Mesendoderm (in vitro differentiated cells): ENCODE results near the gene SCN1B.
A peak's percentile ranks its signal among the peaks of the same experiment; 100 is the strongest.

ENCODE experiments used
- DNase-seq: peaks from one replicate; pipeline ENCODE4 v3.0.0; 2013
- H2AK5ac ChIP-seq: 2 replicates; pipeline ENCODE4 v1.6.1; 2013; ENCODE audit warnings: low read length, inconsistent platforms
- H2BK120ac ChIP-seq: 2 replicates; pipeline ENCODE4 v1.6.1; 2013; ENCODE audit warnings: low read depth, mild to moderate bottlenecking, low read length, moderate library complexity, mixed read lengths
- H2BK15ac ChIP-seq: replicated peaks from 2 replicates; pipeline ENCODE4 v1.6.1; 2013; ENCODE audit warnings: low read depth, mild to moderate bottlenecking, moderate library complexity
- H2BK5ac ChIP-seq: 2 replicates; pipeline ENCODE4 v1.6.1; 2013; ENCODE audit warnings: low read length, inconsistent platforms
- H3K18ac ChIP-seq: 2 replicates; pipeline ENCODE4 v1.6.1; 2013; ENCODE audit warnings: mild to moderate bottlenecking, low read length, mixed read lengths
- H3K23ac ChIP-seq: one replicate; pipeline ENCODE4 v1.6.1; 2013; ENCODE audit warnings: low read length
- H3K27ac ChIP-seq: 2 replicates; pipeline ENCODE4 v1.5.1; 2013; ENCODE audit warnings: low read depth, mild to moderate bottlenecking, inconsistent platforms, low read length, moderate library complexity
- H3K27me3 ChIP-seq: 2 replicates; pipeline ENCODE4 v1.6.1; 2013; ENCODE audit warnings: low read length, control low read depth, mild to moderate bottlenecking, inconsistent platforms; ENCODE audit not compliant: insufficient read depth, poor library complexity
- H3K36me3 ChIP-seq: 2 replicates; pipeline ENCODE4 v1.6.1; 2013; ENCODE audit warnings: low read length, inconsistent platforms; ENCODE audit not compliant: control insufficient read depth, insufficient read depth
- H3K4ac ChIP-seq: one replicate; pipeline ENCODE4 v1.6.1; 2013; ENCODE audit warnings: low read depth, mild to moderate bottlenecking, low read length, moderate library complexity
- H3K4me1 ChIP-seq: 2 replicates; pipeline ENCODE4 v1.6.1; 2013; ENCODE audit warnings: low read depth, low read length, inconsistent platforms; ENCODE audit not compliant: control insufficient read depth
- H3K4me2 ChIP-seq: 2 replicates; pipeline ENCODE4 v1.6.1; 2013; ENCODE audit warnings: low read length
- H3K4me3 ChIP-seq: 2 replicates; pipeline ENCODE4 v1.5.1; 2013; ENCODE audit warnings: mild to moderate bottlenecking, low read length
- H3K56ac ChIP-seq: one replicate; pipeline ENCODE4 v1.6.1; 2013; ENCODE audit warnings: low read length
- H3K79me1 ChIP-seq: 2 replicates; pipeline ENCODE4 v1.6.1; 2013; ENCODE audit warnings: low read length, inconsistent platforms
- H3K79me2 ChIP-seq: 2 replicates; pipeline ENCODE4 v1.6.1; 2013; ENCODE audit warnings: mild to moderate bottlenecking, low read length; ENCODE audit not compliant: control insufficient read depth, insufficient read depth
- H3K9ac ChIP-seq: 2 replicates; pipeline ENCODE4 v1.6.1; 2013; ENCODE audit warnings: low read length, inconsistent platforms
- H4K5ac ChIP-seq: one replicate; pipeline ENCODE4 v1.6.1; 2013; ENCODE audit warnings: low read length
- H4K8ac ChIP-seq: one replicate; pipeline ENCODE4 v1.6.1; 2013; ENCODE audit warnings: low read depth, mild to moderate bottlenecking, control low read depth, low read length, moderate library complexity
- WGBS: extraction: QIAGEN DNeasy Blood & Tissue Kit; methylation state at CpG from one replicate; pipeline ENCODE4 v1.1.7; 2013; ENCODE audit warnings: low lambda C conversion rate, missing lambda C conversion rate; ENCODE audit not compliant: insufficient coverage; ENCODE audit errors: extremely low coverage; 5-methylcytosine and 5-hydroxymethylcytosine counted together

The SCN1B gene

DNA sequence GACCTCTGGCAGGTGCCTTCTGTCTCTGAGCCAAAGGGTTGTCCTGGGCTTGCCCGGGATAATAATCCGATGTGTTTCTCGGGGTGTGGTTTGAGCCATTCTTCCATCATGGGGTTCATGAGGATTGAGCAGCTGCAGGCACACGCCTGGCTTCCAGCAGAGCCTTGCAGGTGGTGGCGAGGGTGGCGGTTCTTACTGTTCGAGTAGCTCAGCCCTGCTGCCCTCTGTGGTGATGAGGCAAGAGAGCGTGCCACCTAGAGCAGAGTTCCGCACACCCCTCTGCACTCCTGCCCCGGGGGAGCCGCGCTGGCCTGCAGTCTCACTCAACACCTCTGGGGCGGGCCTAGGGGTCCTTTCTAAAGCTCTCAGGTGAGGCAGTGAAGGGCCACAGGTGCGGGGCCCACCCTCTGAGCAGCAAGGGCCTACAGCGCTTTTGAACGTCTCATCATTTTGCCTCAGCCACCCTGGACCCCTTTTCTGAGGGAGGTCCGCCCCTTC is 3.8 kb downstream of the SCN1B start:
- Histone ChIP-seq H3K18ac (no peak overlapping the region), H3K36me3 (no peaks in the 10 kb centered on the region), H3K23ac (no peak overlapping the region), H3K79me2 (no peaks in the 10 kb centered on the region), H3K56ac (no peak overlapping the region), H3K4me2 (no peak overlapping the region), H3K9ac (no peak overlapping the region), H3K27me3 (no peaks in the 10 kb centered on the region), H3K79me1 (no peaks in the 10 kb centered on the region), H2AK5ac (no peak overlapping the region), H3K27ac (no peak overlapping the region), H2BK5ac (no peak overlapping the region), H2BK120ac (no peak overlapping the region), H3K4ac (no peak overlapping the region), H4K5ac (no peak overlapping the region), H2BK15ac (no peak overlapping the region), H3K4me3 (no peak overlapping the region), H3K4me1 (no peaks in the 10 kb centered on the region), H4K8ac (no peak overlapping the region)
- no peak for DNase-seq
- no CpG with 5 or more reads among the region's 17 CpGs for WGBS

DNA sequence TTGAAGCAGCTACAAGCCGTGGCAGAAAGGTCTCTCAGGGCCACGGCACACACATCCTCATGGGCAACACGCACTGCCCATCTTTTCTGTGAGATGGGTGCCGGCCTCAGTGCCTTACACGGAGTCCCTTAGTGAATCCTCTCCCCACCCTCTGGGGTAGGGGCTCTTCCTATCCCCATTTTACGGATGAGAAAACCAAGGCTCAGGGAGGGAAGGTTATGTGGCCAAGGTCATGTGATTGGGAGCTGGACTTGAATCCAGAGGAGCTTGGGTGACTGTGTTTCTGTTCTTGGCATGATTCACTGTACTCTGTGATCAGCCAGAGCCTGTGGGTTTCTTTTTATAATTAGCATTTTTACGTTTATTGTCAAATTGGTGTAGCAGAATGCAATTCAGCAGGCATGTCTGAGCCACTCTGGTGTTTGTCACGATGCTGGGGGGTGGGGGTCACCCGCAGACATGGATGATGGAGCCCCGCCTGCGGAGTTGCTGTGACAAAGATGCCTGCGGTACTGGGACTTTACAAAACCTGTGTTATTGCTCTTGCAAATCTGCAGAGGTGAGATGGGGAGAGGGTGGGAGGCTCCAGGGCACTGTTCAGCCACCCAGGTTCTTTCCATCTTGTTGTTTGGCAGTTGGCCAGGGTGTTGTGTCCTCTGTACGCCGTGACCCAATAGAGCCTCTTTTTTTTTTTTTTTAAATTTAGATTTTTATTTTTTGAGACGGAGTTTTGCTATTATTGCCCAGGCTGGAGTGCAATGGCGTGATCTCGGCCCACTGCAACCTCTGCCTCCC is 4.5 kb downstream of the SCN1B start:
- DNase-seq, result no peak
- no CpG with 5 or more reads among the region's 17 CpGs for WGBS
- Histone ChIP-seq H2AK5ac (no peak overlapping the region), H3K9ac (no peak overlapping the region), H4K5ac (no peak overlapping the region), H3K79me1 (no peaks in the 10 kb centered on the region), H2BK120ac (no peak overlapping the region), H3K23ac (no peak overlapping the region), H3K4me3 (no peak overlapping the region), H2BK5ac (no peak overlapping the region), H3K4me2 (no peak overlapping the region), H3K36me3 (no peaks in the 10 kb centered on the region), H3K4ac (no peak overlapping the region), H3K27ac (no peak overlapping the region), H3K18ac (no peak overlapping the region), H3K27me3 (no peaks in the 10 kb centered on the region), H3K4me1 (peaks cover 4% of the 10 kb centered on the region), H2BK15ac (no peak overlapping the region), H3K79me2 (no peaks in the 10 kb centered on the region), H3K56ac (no peak overlapping the region), H4K8ac (no peak overlapping the region)

GRCh38 chr19:35037716-35038622 is 7.7 kb downstream of the SCN1B start:
- Histone ChIP-seq H3K9ac (no peak overlapping the region), H3K4me3 (no peak overlapping the region), H3K18ac (no peak overlapping the region), H3K36me3 (no peaks in the 10 kb centered on the region), H4K8ac (no peak overlapping the region), H3K27ac (no peak overlapping the region), H3K79me2 (no peaks in the 10 kb centered on the region), H2BK120ac (no peak overlapping the region), H4K5ac (no peak overlapping the region), H2AK5ac (no peak overlapping the region), H3K4me1 (peaks cover 12% of the 10 kb centered on the region), H3K4me2 (no peak overlapping the region), H3K23ac (no peak overlapping the region), H3K56ac (no peak overlapping the region), H3K79me1 (no peaks in the 10 kb centered on the region), H3K27me3 (no peaks in the 10 kb centered on the region), H2BK15ac (no peak overlapping the region), H2BK5ac (no peak overlapping the region), H3K4ac (no peak overlapping the region)
- no CpG with 5 or more reads among the region's 13 CpGs for whole genome bisulfite sequencing
- no peak for DNase-seq

GRCh38 chr19:35038623-35039512 is 8.6 kb downstream of the SCN1B start:
- no peak for DNase-seq
- Histone ChIP-seq H3K23ac (no peak overlapping the region), H3K27me3 (no peaks in the 10 kb centered on the region), H2AK5ac (no peak overlapping the region), H3K79me1 (no peaks in the 10 kb centered on the region), H2BK5ac (no peak overlapping the region), H2BK15ac (no peak overlapping the region), H3K4me3 (no peak overlapping the region), H3K27ac (no peak overlapping the region), H2BK120ac (no peak overlapping the region), H3K56ac (peak overlapping the region; percentile 88), H3K4ac (no peak overlapping the region), H3K79me2 (no peaks in the 10 kb centered on the region), H3K4me2 (peak overlapping the region; percentile 18), H4K5ac (no peak overlapping the region), H4K8ac (no peak overlapping the region), H3K9ac (peak overlapping the region; percentile 68), H3K36me3 (no peaks in the 10 kb centered on the region), H3K18ac (no peak overlapping the region), H3K4me1 (peaks cover 12% of the 10 kb centered on the region)
- WGBS, result no CpG with 5 or more reads among the region's 17 CpGs
